Measurements from ENCODE around the gene SECTM1.

SECTM1 gene

GRCh38 chr17:82282239-82283207 is 51.0 kb downstream of the SECTM1 start:
- Histone ChIP-seq H3K4me1 (ENCODE audit: control insufficient read depth, low read length) (no peaks in the 10 kb centered on the region), H4K20me1 (ENCODE audit: control insufficient read depth, insufficient read depth, low read depth, low read length) (no peaks in the 10 kb centered on the region), H3K27ac (ENCODE audit: low read depth, low read length) (no peak overlapping the region), H3F3A (ENCODE audit: control insufficient read depth, insufficient read depth) (no peaks in the 10 kb centered on the region), H3K4me3 (ENCODE audit: low read length) (no peak overlapping the region), H3K4me2 (ENCODE audit: low read length) (no peak overlapping the region), H3K9me2 (replicated peaks; ENCODE audit: control insufficient read depth, low read length) (no peaks in the 10 kb centered on the region), H3K9me3 (ENCODE audit: control insufficient read depth, insufficient read depth, low read length) (no peaks in the 10 kb centered on the region), H3K79me2 (ENCODE audit: control insufficient read depth, low read length) (no peaks in the 10 kb centered on the region), H3K27me3 (ENCODE audit: control insufficient read depth, low read length) (peaks cover 22% of the 10 kb centered on the region), H3K36me3 (ENCODE audit: control insufficient read depth, low read length) (no peaks in the 10 kb centered on the region)
- TF ChIP-seq CTCF (IDR thresholded peaks at IDR 0.05; ENCODE audit: low read depth, low read length, poor library complexity, severe bottlenecking) (no peak), EZH2phosphoT487 (IDR thresholded peaks at IDR 0.05; ENCODE audit: borderline replicate concordance, low read length) (no peak)

- no peak for TF ChIP-seq CTCF (IDR thresholded peaks at IDR 0.05; ENCODE audit: low read depth, low read length, poor library complexity, severe bottlenecking)
- no peak for TF ChIP-seq EZH2phosphoT487 (IDR thresholded peaks at IDR 0.05; ENCODE audit: borderline replicate concordance, low read length)
- Histone ChIP-seq H4K20me1 (ENCODE audit: control insufficient read depth, insufficient read depth, low read depth, low read length) (no peaks in the 10 kb centered on the region), H3K4me3 (ENCODE audit: low read length) (no peak overlapping the region), H3F3A (ENCODE audit: control insufficient read depth, insufficient read depth) (no peaks in the 10 kb centered on the region), H3K4me2 (ENCODE audit: low read length) (no peak overlapping the region), H3K27ac (ENCODE audit: low read depth, low read length) (no peak overlapping the region), H3K9me3 (ENCODE audit: control insufficient read depth, insufficient read depth, low read length) (no peaks in the 10 kb centered on the region), H3K79me2 (ENCODE audit: control insufficient read depth, low read length) (no peaks in the 10 kb centered on the region), H3K27me3 (ENCODE audit: control insufficient read depth, low read length) (peaks cover 14% of the 10 kb centered on the region), H3K36me3 (ENCODE audit: control insufficient read depth, low read length) (no peaks in the 10 kb centered on the region), H3K4me1 (ENCODE audit: control insufficient read depth, low read length) (no peaks in the 10 kb centered on the region), H3K9me2 (replicated peaks; ENCODE audit: control insufficient read depth, low read length) (no peaks in the 10 kb centered on the region)
Observed at GRCh38 chr17:82281502-82282238, 51.9 kb downstream of the SECTM1 start.

- TF ChIP-seq EZH2phosphoT487 (IDR thresholded peaks at IDR 0.05; ENCODE audit: borderline replicate concordance, low read length): no peak
- no peak for TF ChIP-seq CTCF (IDR thresholded peaks at IDR 0.05; ENCODE audit: low read depth, low read length, poor library complexity, severe bottlenecking)
- Histone ChIP-seq H4K20me1 (ENCODE audit: control insufficient read depth, insufficient read depth, low read depth, low read length) (no peaks in the 10 kb centered on the region), H3K36me3 (ENCODE audit: control insufficient read depth, low read length) (no peaks in the 10 kb centered on the region), H3K9me3 (ENCODE audit: control insufficient read depth, insufficient read depth, low read length) (no peaks in the 10 kb centered on the region), H3K4me3 (ENCODE audit: low read length) (no peak overlapping the region), H3K9me2 (replicated peaks; ENCODE audit: control insufficient read depth, low read length) (no peaks in the 10 kb centered on the region), H3K4me1 (ENCODE audit: control insufficient read depth, low read length) (no peaks in the 10 kb centered on the region), H3F3A (ENCODE audit: control insufficient read depth, insufficient read depth) (no peaks in the 10 kb centered on the region), H3K27me3 (ENCODE audit: control insufficient read depth, low read length) (peaks cover 12% of the 10 kb centered on the region), H3K27ac (ENCODE audit: low read depth, low read length) (no peak overlapping the region), H3K79me2 (ENCODE audit: control insufficient read depth, low read length) (no peaks in the 10 kb centered on the region), H3K4me2 (ENCODE audit: low read length) (no peak overlapping the region)
Observed at GRCh38 chr17:82281076-82281475, 52.5 kb downstream of the SECTM1 start.

All from DOHH2 (cell line).